SK-N-SH treated with all-trans-retinoic acid at 6 μM for 48 hours (cell line): ENCODE data around the gene NDRG3.

Experiments used
- ATAC-seq: fragments of 200-7000 bp; cut with Tn5 transposase; 3 replicates; pipeline ENCODE4 v1.9.1; 2020; ENCODE audit warnings: mild to moderate bottlenecking, moderate library complexity
- ARNTL ChIP-seq: fragments of 450-650 bp; formaldehyde crosslinking; IDR thresholded peaks from 2 replicates; pipeline ENCODE4 v1.5.0; 2020; ENCODE audit warnings: low read depth, mild to moderate bottlenecking, moderate library complexity, borderline replicate concordance
- BACH2 ChIP-seq: fragments of 250-450 bp; sonication (Bioruptor Pico); IDR thresholded peaks from 2 replicates; pipeline ENCODE4 v1.9.0; 2021; ENCODE audit warnings: mild to moderate bottlenecking, borderline replicate concordance
- CREB5 ChIP-seq: fragments of 250-450 bp; sonication (Bioruptor Pico); IDR thresholded peaks from 2 replicates; pipeline ENCODE4 v1.5.1; 2020; ENCODE audit warnings: low read depth, mild to moderate bottlenecking, moderate library complexity
- CSDC2 ChIP-seq: fragments of 250-450 bp; sonication (Bioruptor Pico); IDR thresholded peaks from 2 replicates; pipeline ENCODE4 v1.5.0; 2020; ENCODE audit warnings: mild to moderate bottlenecking, moderate library complexity
- CSRNP3 ChIP-seq: fragments of 250-450 bp; sonication (Bioruptor Pico); IDR thresholded peaks from 2 replicates; pipeline ENCODE4 v1.5.1; 2021; ENCODE audit warnings: mild to moderate bottlenecking, moderate library complexity
- ESRRG ChIP-seq: fragments of 250-450 bp; sonication (Bioruptor Pico); IDR thresholded peaks from 2 replicates; pipeline ENCODE4 v1.6.1; 2021; ENCODE audit warnings: mild to moderate bottlenecking
- GLIS3 ChIP-seq: fragments of 250-450 bp; sonication (Bioruptor Pico); IDR thresholded peaks from 2 replicates; pipeline ENCODE4 v1.5.0; 2020; ENCODE audit warnings: mild to moderate bottlenecking, moderate library complexity
- ISL1 ChIP-seq: fragments of 250-450 bp; sonication (Bioruptor Pico); IDR thresholded peaks from 2 replicates; pipeline ENCODE4 v2.1.2; 2022; ENCODE audit warnings: mild to moderate bottlenecking, moderate library complexity
- OSR1 ChIP-seq: fragments of 250-450 bp; sonication (Bioruptor Pico); IDR thresholded peaks from 2 replicates; pipeline ENCODE4 v1.8.0; 2022; ENCODE audit warnings: moderate library complexity, mild to moderate bottlenecking, inconsistent platforms
- POU6F1 ChIP-seq: fragments of 250-450 bp; sonication (Bioruptor Pico); IDR thresholded peaks from 2 replicates; pipeline ENCODE4 v1.8.0; 2021; ENCODE audit warnings: low read depth, mild to moderate bottlenecking, moderate library complexity, borderline replicate concordance
- PPARA ChIP-seq: fragments of 250-450 bp; sonication (Bioruptor Pico); IDR thresholded peaks from 2 replicates; pipeline ENCODE4 v1.5.0; 2020; ENCODE audit warnings: mild to moderate bottlenecking, borderline replicate concordance
- RARB ChIP-seq: fragments of 250-450 bp; sonication (Bioruptor Pico); IDR thresholded peaks from 2 replicates; pipeline ENCODE4 v1.8.0; 2021; ENCODE audit warnings: mild to moderate bottlenecking, moderate library complexity
- SNAI2 ChIP-seq: fragments of 250-450 bp; sonication (Bioruptor Pico); IDR thresholded peaks from 2 replicates; pipeline ENCODE4 v1.5.0; 2020; ENCODE audit warnings: mild to moderate bottlenecking, moderate library complexity
- TCF4 ChIP-seq: fragments of 250-450 bp; sonication (Bioruptor Pico); IDR thresholded peaks from 2 replicates; pipeline ENCODE4 v1.8.0; 2021; ENCODE audit warnings: mild to moderate bottlenecking, moderate library complexity, borderline replicate concordance
- TOX ChIP-seq: fragments of 250-450 bp; sonication (Bioruptor Pico); IDR thresholded peaks from 2 replicates; pipeline ENCODE4 v1.8.0; 2021; ENCODE audit warnings: mild to moderate bottlenecking, moderate library complexity, borderline replicate concordance
- TSHZ2 ChIP-seq: fragments of 250-450 bp; sonication (Bioruptor Pico); IDR thresholded peaks from 2 replicates; pipeline ENCODE4 v1.5.0; 2020; ENCODE audit warnings: mild to moderate bottlenecking, moderate library complexity
- ZFP3 ChIP-seq: fragments of 250-450 bp; sonication (Bioruptor Pico); IDR thresholded peaks from 2 replicates; pipeline ENCODE4 v1.5.0; 2020; ENCODE audit warnings: mild to moderate bottlenecking, moderate library complexity
- ZFP30 ChIP-seq: fragments of 450-650 bp; formaldehyde crosslinking; IDR thresholded peaks from 2 replicates; pipeline ENCODE4 v1.5.0; 2022; ENCODE audit warnings: mild to moderate bottlenecking, moderate library complexity
- ZNF565 ChIP-seq: fragments of 450-650 bp; formaldehyde crosslinking; conservative IDR thresholded peaks from 2 replicates; pipeline ENCODE4 v1.5.0; 2020; ENCODE audit warnings: low read depth, mild to moderate bottlenecking, moderate library complexity
- ZNF70 ChIP-seq: fragments of 450-650 bp; formaldehyde crosslinking; IDR thresholded peaks from 2 replicates; pipeline ENCODE4 v1.5.0; 2020; ENCODE audit warnings: mild to moderate bottlenecking, moderate library complexity
- TF ChIP-seq, protein P1 (sequence below): fragments of 250-450 bp; sonication (Bioruptor Pico); IDR thresholded peaks from 2 replicates; pipeline ENCODE4 v1.8.0; 2020; ENCODE audit warnings: mild to moderate bottlenecking, moderate library complexity, borderline replicate concordance

Gene NDRG3

DNA sequence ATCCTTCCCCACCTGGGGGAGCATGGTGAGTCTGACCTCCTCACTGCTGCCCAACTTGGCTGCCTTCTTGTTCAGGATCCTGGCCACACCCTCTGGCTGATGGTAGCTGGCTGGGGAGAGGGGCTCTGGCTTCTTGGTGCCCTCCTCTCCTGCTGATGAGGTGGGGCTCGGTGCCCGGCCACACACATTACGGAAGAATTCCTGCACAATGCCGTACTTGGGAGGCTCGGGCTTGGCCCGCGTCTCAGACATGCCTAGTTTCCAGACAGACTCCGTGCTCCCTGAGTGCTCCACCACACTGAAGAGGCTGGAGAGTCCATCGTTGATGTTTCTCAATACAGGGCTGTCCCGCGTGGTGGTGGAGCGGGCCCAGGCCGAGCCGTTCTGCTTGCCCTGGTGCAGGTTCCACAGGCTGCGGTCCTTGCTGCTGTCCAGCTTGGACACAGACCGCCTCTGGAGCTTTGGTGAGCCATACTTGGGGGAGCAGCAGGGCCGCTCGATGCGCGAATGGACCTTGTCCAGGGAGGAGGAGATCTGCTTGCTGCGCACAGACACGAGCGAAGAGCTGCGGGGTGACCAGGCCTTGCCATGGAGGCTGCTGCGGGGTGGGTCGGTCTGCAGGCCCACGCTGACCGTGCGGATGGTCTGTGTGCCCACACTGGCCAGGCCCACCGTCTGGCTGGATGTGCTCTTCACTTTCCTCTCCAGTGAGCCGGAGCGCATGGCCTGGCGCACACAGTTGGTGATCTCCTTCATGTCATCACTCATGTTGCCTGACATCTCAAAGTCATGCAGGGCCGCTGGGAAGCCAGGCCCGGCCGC is 47.6 kb upstream of the NDRG3 start:
- ATAC-seq: no peak

GRCh38 chr20:36792422-36792821 is 46.5 kb upstream of the NDRG3 start:
- ATAC-seq: peak; percentile 94
- TF ChIP-seq PPARA (CRISPR knock-in tag) (no peak), TCF4 (no peak), ZNF70 (CRISPR knock-in tag) (no peak), OSR1 (CRISPR knock-in tag) (no peak), ZNF565 (no peak), ESRRG (CRISPR knock-in tag) (no peak), TSHZ2 (CRISPR knock-in tag) (no peak), ARNTL (CRISPR knock-in tag) (no peak), ZFP3 (CRISPR knock-in tag) (no peak), CREB5 (CRISPR knock-in tag) (no peak), ISL1 (CRISPR knock-in tag) (no peak), CSRNP3 (no peak), SNAI2 (no peak), BACH2 (no peak), ZFP30 (CRISPR knock-in tag) (no peak), RARB (no peak), GLIS3 (CRISPR knock-in tag) (no peak)
- TF ChIP-seq, protein P1, sequence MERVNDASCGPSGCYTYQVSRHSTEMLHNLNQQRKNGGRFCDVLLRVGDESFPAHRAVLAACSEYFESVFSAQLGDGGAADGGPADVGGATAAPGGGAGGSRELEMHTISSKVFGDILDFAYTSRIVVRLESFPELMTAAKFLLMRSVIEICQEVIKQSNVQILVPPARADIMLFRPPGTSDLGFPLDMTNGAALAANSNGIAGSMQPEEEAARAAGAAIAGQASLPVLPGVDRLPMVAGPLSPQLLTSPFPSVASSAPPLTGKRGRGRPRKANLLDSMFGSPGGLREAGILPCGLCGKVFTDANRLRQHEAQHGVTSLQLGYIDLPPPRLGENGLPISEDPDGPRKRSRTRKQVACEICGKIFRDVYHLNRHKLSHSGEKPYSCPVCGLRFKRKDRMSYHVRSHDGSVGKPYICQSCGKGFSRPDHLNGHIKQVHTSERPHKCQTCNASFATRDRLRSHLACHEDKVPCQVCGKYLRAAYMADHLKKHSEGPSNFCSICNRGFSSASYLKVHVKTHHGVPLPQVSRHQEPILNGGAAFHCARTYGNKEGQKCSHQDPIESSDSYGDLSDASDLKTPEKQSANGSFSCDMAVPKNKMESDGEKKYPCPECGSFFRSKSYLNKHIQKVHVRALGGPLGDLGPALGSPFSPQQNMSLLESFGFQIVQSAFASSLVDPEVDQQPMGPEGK (CRISPR knock-in tag): no peak

More for the DNA sequence above, 47.6 kb upstream of the NDRG3 start:
- TF ChIP-seq ARNTL (CRISPR knock-in tag) (no peak), TCF4 (no peak), ISL1 (CRISPR knock-in tag) (no peak), OSR1 (CRISPR knock-in tag) (no peak), CSRNP3 (no peak), SNAI2 (no peak), TOX (CRISPR knock-in tag) (no peak), POU6F1 (CRISPR knock-in tag) (no peak), ESRRG (CRISPR knock-in tag) (no peak), RARB (no peak), ZNF70 (CRISPR knock-in tag) (no peak), ZFP30 (CRISPR knock-in tag) (no peak), CSDC2 (CRISPR knock-in tag) (no peak)
- TF ChIP-seq, protein P1 (CRISPR knock-in tag): no peak
- TF ChIP-seq, all 23 proteins: peak for 0
